Stomach (tissue), 9 donors: ENCODE results near the gene GIPC2. TPM values are rescaled to one million over a fixed set of nuclear protein-coding genes. Genes with fewer than 3 reads are reported as not detected.

ENCODE experiments used
- DNase-seq, 2 donors: peaks; one replicate each; pipeline versions ENCODE4 v3.0.0 to v3.0.0-alpha.2; 2013 to 2019
- H3K27ac ChIP-seq, 5 donors: fragments of 200-600 bp in 4 of 5; sonication (generic) in 4 of 5; one replicate each; pipeline ENCODE4 v1.5.1; 2013 to 2019; ENCODE audit warnings: mild to moderate bottlenecking in 1 of 5, moderate library complexity in 1 of 5
- H3K27me3 ChIP-seq, 3 donors: fragments of 200-600 bp; sonication (generic); one replicate each; pipeline ENCODE4 v1.5.1; 2017 to 2019; ENCODE audit warnings: mixed run types in 1 of 3
- H3K36me3 ChIP-seq, 4 donors: fragments of 200-600 bp; sonication (generic); 1 replicate in 3 of 4; 2 replicates in 1 of 4; pipeline ENCODE4 v1.5.1; 2016 to 2019
- H3K4me1 ChIP-seq, 4 donors: fragments of 200-600 bp; sonication (generic); one replicate each; pipeline ENCODE4 v1.5.1; 2016 to 2019
- H3K4me3 ChIP-seq, 4 donors: fragments of 200-600 bp; sonication (generic) in 3 of 4; one replicate each; pipeline ENCODE4 v1.5.1; 2016 to 2019; ENCODE audit warnings: mild to moderate bottlenecking in 1 of 4
- H3K9me3 ChIP-seq, 4 donors: fragments of 200-600 bp; sonication (generic); one replicate each; pipeline ENCODE4 v1.5.1; 2016 to 2019
- CTCF ChIP-seq, 7 experiments: fragments of 450-650 bp in 4 of 7; fragments of 200-600 bp in 3 of 7; sonication (generic) in 3 of 7; IDR thresholded peaks; one replicate each; pipeline ENCODE4 v1.5.1; 2016 to 2019; ENCODE audit warnings: antibody characterized with exemption in 7 of 7, control low read depth in 2 of 7, mild to moderate bottlenecking in 1 of 7
- EP300 ChIP-seq: sonication (generic); formaldehyde crosslinking; IDR thresholded peaks from one replicate; pipeline ENCODE4 v1.6.1; 2017; ENCODE audit warnings: antibody characterized with exemption
- POLR2A ChIP-seq, 4 donors: fragments of 450-650 bp; IDR thresholded peaks; one replicate each; pipeline ENCODE4 v1.6.1; 2016; ENCODE audit warnings: antibody characterized with exemption in 4 of 4, control low read depth in 2 of 4, mild to moderate bottlenecking in 1 of 4, moderate library complexity in 1 of 4
- POLR2AphosphoS5 ChIP-seq, 3 donors: sonication (generic); formaldehyde crosslinking; IDR thresholded peaks; one replicate each; pipeline ENCODE4 v1.6.1; 2016; ENCODE audit warnings: antibody characterized with exemption in 3 of 3
- WGBS, 5 donors: extraction: QIAGEN DNeasy Blood & Tissue Kit in 3 of 5; methylation state at CpG; one replicate each; pipeline versions ENCODE4 v1.1.5 to v1.1.7; 2013 to 2018; 5-methylcytosine and 5-hydroxymethylcytosine counted together
- intact Hi-C: fragments of 100-400 bp; cut with DNase I; formaldehyde crosslinking; loops from one replicate; pipeline ENCODE4 v1.15.1; 2023; ENCODE audit warnings: low total_unique reads
- polyA plus RNA-seq, 3 donors: library from polyadenylated mRNA; stranded (reverse); fragments of 200-250 nt; gene quantifications; one replicate each; pipeline ENCODE4 v1.2.3, GENCODE V29; 2013
- total RNA-seq, 5 donors: library from RNA; depleted of rRNA; stranded (reverse); fragments of >200 nt; gene quantifications; one replicate each; pipeline versions ENCODE4 v1.1.0 to v1.2.3, GENCODE V29; 2014 to 2016
- donor health status: healthy with polysubstance abuse.
- donor health status: Bipolar disorder and iron deficiency.
- donor health status: healthy.

Gene GIPC2
- total and polyA plus RNA-seq, 8 donors = 2.3 to 23.8 (median 5.2) TPM

DNA sequence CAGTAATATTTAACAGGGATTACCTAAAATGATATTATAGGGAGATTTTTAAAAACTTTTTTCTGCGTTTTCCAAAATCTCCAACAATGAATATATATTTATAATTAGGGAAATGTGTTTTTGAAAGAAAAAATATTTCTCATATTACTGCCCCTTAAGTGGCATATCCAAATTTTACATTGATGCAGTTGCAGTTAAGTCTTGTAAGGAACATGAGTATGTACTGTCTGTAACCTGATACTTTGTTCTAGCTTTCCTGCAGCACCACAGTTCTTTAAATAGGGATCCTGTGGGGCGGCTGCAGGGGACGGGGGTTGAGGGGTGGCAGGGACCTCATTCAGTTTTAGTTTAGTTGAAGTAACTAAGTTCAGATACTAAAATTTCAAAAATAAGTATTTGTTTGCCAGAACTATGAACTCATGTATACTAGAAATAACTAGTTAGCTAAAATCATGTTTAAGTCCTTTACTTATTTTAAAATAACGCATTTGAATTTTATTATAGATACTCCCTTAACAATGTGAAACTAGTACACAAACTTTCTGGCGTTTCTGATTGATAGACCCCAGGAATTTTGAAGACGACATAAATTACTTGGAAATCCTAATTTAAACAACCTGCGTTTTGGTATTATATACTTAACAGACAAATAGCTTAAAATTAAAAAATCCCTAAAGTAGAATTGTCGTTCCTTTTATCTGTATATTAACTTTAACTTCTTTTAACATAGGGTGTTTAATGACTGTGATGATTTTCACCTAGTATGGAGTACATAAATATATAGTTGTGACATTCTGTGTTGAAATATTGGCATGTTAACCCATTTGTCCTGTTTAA lies 41.7 kb upstream of the GIPC2 start:
- WGBS, 5 donors = 4 to 7% (median 6%) methylated on average over 8 of the region's 8 CpGs
- intact Hi-C loops = no loop called here

DNA sequence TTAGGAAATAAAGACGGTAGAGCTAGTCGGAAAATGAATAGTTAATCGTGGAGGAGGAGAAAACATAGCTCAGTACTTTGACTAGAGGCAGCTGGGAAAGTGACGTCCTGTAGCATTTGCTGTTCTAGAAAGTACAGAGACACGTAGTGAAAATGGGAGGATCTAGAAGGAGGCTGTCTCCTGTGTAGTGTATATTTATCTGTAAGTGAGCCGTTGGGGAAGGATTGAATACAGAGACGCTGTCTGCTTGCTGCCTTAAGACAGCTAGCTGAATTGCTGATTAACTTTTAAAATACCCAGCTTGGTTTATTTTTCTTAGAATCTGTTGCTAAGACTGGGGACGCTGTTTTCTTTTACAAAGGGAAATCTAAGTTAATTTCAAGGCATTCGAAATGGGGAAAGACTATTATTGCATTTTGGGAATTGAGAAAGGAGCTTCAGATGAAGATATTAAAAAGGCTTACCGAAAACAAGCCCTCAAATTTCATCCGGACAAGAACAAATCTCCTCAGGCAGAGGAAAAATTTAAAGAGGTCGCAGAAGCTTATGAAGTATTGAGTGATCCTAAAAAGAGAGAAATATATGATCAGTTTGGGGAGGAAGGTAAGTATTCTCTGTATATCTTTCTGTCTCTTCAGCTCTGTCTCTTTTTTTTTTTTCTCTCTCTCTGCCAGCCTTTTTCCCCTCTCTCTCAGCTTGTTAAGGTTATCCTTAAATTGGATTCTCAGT lies 40.9 kb upstream of the GIPC2 start, which contains the start of gene DNAJB4:
DNAJB4 (plus strand) TSS at position 221 of the 729 bp plus-strand sequence; CDS start at position 393, 172 bp downstream.
- no peaks in the 10 kb centered on the region for H3K36me3 ChIP-seq
- H3K27me3 ChIP-seq = no peaks in the 10 kb centered on the region
- WGBS, 5 donors = 0 to 3% (median 1%) methylated on average over 12 of the region's 12 CpGs
- peak within 1 kb of the TSS; percentile 53 to 55 (median 54) for H3K4me3 ChIP-seq
- H3K4me1 ChIP-seq = peaks cover 5 to 48% (median 27%) of the 10 kb centered on the region in 4 donors
- no peaks in the 10 kb centered on the region for H3K9me3 ChIP-seq
- TF ChIP-seq POLR2AphosphoS5 (IDR thresholded peaks at IDR 0.05) (peak; percentile 96 to 99 (median 98)), EP300 (no peak), CTCF (IDR thresholded peaks at IDR 0.05) (peak in 1 of 7 experiments; percentile 12), POLR2A (IDR thresholded peaks at IDR 0.05) (peak in 2 of 4 donors; percentile 97)
- intact Hi-C loops = no loop called here
- peak; percentile 72 to 98 for DNase-seq
- peak within 1 kb of the TSS; percentile 56 to 93 (median 88) for H3K27ac ChIP-seq

More for the DNA sequence above, 41.7 kb upstream of the GIPC2 start:
- peak overlapping the region; percentile 53 to 55 (median 54) for H3K4me3 ChIP-seq
- no peaks in the 10 kb centered on the region for H3K9me3 ChIP-seq
- peak; percentile 29 to 83 for DNase-seq
- H3K27me3 ChIP-seq = no peaks in the 10 kb centered on the region
- H3K27ac ChIP-seq = peak overlapping the region; percentile 54 to 93 (median 88)
- H3K4me1 ChIP-seq = peaks cover 5 to 40% (median 23%) of the 10 kb centered on the region in 4 donors
- no peaks in the 10 kb centered on the region for H3K36me3 ChIP-seq
- no peak for TF ChIP-seq CTCF (IDR thresholded peaks at IDR 0.05)
- TF ChIP-seq POLR2AphosphoS5 (IDR thresholded peaks at IDR 0.05) = peak in 1 of 3 donors; percentile 47
- no peak for TF ChIP-seq POLR2A (IDR thresholded peaks at IDR 0.05)
- no peak for TF ChIP-seq EP300

- Histone ChIP-seq H3K36me3 (no peaks in the 10 kb centered on the region), H3K27ac (peak overlapping the region in 4 of 5 donors; percentile 84 to 93 (median 90)), H3K27me3 (no peaks in the 10 kb centered on the region), H3K4me3 (peak overlapping the region; percentile 53 to 55 (median 54)), H3K9me3 (no peaks in the 10 kb centered on the region), H3K4me1 (peaks cover 5 to 53% (median 29%) of the 10 kb centered on the region in 4 donors)
- DNase-seq = no peak
- intact Hi-C loops = no loop called here
- TF ChIP-seq EP300 (no peak), POLR2AphosphoS5 (IDR thresholded peaks at IDR 0.05) (no peak), POLR2A (IDR thresholded peaks at IDR 0.05) (no peak), CTCF (IDR thresholded peaks at IDR 0.05) (no peak)
- WGBS, 5 donors = 0 to 3% (median 2%) methylated on average over 1 of the region's 1 CpG
Observed at GRCh38 chr1:78005448-78005722, 40.4 kb upstream of the GIPC2 start.

- WGBS, 5 donors = 0 to 10% (median 3%) methylated on average over 1 of the region's 1 CpG
- DNase-seq = peak in 1 of 2 donors; percentile 92
- TF ChIP-seq POLR2AphosphoS5 (IDR thresholded peaks at IDR 0.05) (peak; percentile 78 to 86 (median 78)), POLR2A (IDR thresholded peaks at IDR 0.05) (no peak)
- Histone ChIP-seq H3K27ac (peak overlapping the region in 4 of 5 donors; percentile 84 to 93 (median 90)), H3K27me3 (no peaks in the 10 kb centered on the region), H3K4me3 (peak overlapping the region; percentile 53 to 55 (median 54)), H3K4me1 (peaks cover 5 to 57% (median 31%) of the 10 kb centered on the region in 4 donors), H3K36me3 (no peaks in the 10 kb centered on the region), H3K9me3 (no peaks in the 10 kb centered on the region)
- intact Hi-C loops = no loop called here
Observed at GRCh38 chr1:78005755-78006154, 40.0 kb upstream of the GIPC2 start.
